Measurements from ENCODE around the gene LAD1.

The LAD1 gene

DNA sequence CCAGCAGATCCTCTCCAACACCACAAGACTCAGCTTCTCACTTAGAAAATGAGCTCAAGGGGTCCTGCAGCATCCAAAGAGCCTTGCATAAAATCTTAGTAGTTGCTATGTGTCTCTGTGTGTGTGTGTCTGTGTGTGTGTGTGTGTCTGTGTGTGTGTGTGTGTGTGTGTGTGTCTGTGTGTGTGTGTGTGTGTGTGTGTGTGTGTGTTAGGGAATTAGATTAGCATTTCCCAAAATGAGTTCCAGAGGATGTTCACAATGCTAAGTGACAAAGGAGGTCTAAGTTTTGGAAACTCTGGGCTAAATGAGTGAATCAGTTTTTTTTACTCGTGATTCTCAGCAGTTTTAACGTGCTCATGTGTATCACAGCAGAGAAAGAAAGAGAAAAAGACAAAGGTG is 52.1 kb downstream of the LAD1 start:
- Histone ChIP-seq H3K27me3 (ENCODE audit: insufficient read depth, poor library complexity, severe bottlenecking) (peaks cover 3% of the 10 kb centered on the region), H3K4me3 (replicated peaks; ENCODE audit: insufficient read depth, low read length) (no peak overlapping the region), H3K27ac (replicated peaks) (no peak overlapping the region)
- no peak for DNase-seq (ENCODE audit: low read depth in 1 of 2, low spot score in 1 of 2)
- TF ChIP-seq SPI1 (IDR thresholded peaks at IDR 0.05; ENCODE audit: borderline replicate concordance, low read depth): no peak
- TF ChIP-seq, protein P1, sequence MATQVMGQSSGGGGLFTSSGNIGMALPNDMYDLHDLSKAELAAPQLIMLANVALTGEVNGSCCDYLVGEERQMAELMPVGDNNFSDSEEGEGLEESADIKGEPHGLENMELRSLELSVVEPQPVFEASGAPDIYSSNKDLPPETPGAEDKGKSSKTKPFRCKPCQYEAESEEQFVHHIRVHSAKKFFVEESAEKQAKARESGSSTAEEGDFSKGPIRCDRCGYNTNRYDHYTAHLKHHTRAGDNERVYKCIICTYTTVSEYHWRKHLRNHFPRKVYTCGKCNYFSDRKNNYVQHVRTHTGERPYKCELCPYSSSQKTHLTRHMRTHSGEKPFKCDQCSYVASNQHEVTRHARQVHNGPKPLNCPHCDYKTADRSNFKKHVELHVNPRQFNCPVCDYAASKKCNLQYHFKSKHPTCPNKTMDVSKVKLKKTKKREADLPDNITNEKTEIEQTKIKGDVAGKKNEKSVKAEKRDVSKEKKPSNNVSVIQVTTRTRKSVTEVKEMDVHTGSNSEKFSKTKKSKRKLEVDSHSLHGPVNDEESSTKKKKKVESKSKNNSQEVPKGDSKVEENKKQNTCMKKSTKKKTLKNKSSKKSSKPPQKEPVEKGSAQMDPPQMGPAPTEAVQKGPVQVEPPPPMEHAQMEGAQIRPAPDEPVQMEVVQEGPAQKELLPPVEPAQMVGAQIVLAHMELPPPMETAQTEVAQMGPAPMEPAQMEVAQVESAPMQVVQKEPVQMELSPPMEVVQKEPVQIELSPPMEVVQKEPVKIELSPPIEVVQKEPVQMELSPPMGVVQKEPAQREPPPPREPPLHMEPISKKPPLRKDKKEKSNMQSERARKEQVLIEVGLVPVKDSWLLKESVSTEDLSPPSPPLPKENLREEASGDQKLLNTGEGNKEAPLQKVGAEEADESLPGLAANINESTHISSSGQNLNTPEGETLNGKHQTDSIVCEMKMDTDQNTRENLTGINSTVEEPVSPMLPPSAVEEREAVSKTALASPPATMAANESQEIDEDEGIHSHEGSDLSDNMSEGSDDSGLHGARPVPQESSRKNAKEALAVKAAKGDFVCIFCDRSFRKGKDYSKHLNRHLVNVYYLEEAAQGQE (IDR thresholded peaks at IDR 0.05; ENCODE audit: insufficient replicate concordance, low read depth): no peak
- TF ChIP-seq POLR2AphosphoS5 (IDR thresholded peaks at IDR 0.05; ENCODE audit: low read depth): no peak
- TF ChIP-seq GABPA (IDR thresholded peaks at IDR 0.05; ENCODE audit: low read depth): no peak
- TF ChIP-seq, protein P2, sequence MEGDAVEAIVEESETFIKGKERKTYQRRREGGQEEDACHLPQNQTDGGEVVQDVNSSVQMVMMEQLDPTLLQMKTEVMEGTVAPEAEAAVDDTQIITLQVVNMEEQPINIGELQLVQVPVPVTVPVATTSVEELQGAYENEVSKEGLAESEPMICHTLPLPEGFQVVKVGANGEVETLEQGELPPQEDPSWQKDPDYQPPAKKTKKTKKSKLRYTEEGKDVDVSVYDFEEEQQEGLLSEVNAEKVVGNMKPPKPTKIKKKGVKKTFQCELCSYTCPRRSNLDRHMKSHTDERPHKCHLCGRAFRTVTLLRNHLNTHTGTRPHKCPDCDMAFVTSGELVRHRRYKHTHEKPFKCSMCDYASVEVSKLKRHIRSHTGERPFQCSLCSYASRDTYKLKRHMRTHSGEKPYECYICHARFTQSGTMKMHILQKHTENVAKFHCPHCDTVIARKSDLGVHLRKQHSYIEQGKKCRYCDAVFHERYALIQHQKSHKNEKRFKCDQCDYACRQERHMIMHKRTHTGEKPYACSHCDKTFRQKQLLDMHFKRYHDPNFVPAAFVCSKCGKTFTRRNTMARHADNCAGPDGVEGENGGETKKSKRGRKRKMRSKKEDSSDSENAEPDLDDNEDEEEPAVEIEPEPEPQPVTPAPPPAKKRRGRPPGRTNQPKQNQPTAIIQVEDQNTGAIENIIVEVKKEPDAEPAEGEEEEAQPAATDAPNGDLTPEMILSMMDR (IDR thresholded peaks at IDR 0.05; ENCODE audit: insufficient read depth, low read length): no peak

DNA sequence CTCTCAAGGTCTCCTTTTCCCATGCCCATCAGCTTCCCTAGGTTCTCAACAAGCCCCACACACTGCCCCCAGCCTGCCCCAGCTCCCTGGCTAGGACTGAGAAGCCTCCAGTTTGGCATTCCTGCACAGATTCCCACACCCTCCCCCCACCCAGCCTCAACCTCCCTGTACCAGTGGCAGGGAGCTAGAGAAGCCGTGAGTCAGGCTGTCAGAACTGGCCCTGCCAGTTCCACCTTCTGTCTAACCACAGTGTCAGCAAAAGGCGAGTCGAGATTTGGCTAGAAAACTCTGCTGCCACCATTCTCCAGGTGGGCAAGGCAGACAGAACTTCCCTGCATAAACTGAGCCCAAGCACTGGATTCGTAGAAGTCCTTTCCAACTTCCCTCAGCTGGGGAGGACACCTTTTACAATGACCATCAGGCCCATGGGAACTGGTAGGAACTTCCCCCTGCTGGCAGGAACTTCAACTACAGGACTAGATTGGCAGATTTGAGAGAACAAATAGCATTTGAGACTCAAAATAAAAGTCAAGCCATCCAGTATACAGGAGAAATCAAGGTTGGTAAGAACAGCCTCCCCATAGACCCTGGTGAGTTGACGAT is 52.7 kb downstream of the LAD1 start:
- Histone ChIP-seq H3K27me3 (ENCODE audit: insufficient read depth, poor library complexity, severe bottlenecking) (peaks cover 3% of the 10 kb centered on the region), H3K4me3 (replicated peaks; ENCODE audit: insufficient read depth, low read length) (no peak overlapping the region), H3K27ac (replicated peaks) (no peak overlapping the region)
- DNase-seq (ENCODE audit: low read depth in 1 of 2, low spot score in 1 of 2): peak in 1 of 2 experiments; percentile 34
- TF ChIP-seq POLR2AphosphoS5 (IDR thresholded peaks at IDR 0.05; ENCODE audit: low read depth): no peak
- TF ChIP-seq, protein P2 (IDR thresholded peaks at IDR 0.05; ENCODE audit: insufficient read depth, low read length): peak; percentile 32

DNA sequence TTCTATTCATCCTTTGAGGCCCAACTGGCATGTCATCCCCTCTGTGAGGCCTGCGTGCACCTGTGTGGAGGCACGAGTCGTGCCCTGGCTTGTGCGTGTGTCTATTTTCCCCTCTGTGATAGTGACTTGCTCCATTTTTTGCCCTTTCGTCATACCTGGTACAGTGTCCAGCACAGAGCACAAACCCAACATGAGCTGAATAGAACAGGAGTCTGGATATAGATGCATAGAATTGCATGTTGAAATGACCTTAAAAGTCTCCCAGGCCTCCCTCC is 54.1 kb downstream of the LAD1 start:
- Histone ChIP-seq H3K27ac (replicated peaks) (no peak overlapping the region), H3K27me3 (ENCODE audit: insufficient read depth, poor library complexity, severe bottlenecking) (peaks cover 3% of the 10 kb centered on the region), H3K4me3 (replicated peaks; ENCODE audit: insufficient read depth, low read length) (no peak overlapping the region)
- TF ChIP-seq POLR2AphosphoS5 (IDR thresholded peaks at IDR 0.05; ENCODE audit: low read depth): no peak
- no peak for DNase-seq (ENCODE audit: low read depth in 1 of 2, low spot score in 1 of 2)

DNA sequence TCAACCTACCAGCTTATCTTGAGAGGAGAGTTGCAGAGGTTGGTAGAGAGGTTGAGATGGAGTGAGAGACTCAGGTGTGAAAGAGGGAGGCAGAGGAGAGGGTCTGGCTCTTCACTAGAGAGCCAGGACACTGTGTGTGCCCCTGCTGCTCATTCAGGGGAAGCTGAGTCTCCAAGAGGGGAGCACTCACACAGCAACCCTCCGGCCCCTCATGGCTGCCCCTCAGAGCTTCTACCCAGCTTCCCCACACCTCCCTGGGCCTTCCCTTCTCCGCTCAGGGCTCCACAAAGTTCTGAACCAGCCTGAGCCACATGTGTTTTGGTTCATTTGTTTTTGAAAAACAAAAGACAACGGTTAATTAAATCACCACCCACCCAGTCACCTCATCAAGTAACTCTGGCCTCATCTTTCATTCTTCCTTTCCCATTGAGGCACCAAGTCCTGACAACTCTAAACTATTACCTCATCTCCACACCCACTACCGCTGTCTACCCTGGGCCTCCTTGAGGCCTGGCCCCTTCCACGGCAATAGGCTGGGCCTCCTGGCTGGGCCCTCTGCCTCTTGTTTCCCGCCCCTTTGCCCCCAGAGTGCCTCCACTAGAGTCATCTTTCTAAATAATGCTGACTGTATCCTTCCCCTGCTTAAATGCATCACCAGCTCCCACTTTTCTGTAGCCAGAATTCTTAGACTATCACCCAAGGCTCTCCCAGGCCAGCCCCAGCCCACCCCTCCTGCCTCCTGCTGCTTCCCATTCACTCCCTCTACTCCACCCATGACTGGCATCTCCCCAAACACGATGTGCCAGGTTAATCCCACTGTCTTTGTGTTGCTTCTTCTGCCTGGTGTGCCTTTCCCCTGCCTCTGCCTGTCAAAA is 54.7 kb downstream of the LAD1 start:
- peaks cover 3% of the 10 kb centered on the region for H3K27me3 ChIP-seq (ENCODE audit: insufficient read depth, poor library complexity, severe bottlenecking)
- H3K27ac ChIP-seq (replicated peaks): no peak overlapping the region
- TF ChIP-seq, protein P1 (IDR thresholded peaks at IDR 0.05; ENCODE audit: insufficient replicate concordance, low read depth): no peak
- TF ChIP-seq GABPA (IDR thresholded peaks at IDR 0.05; ENCODE audit: low read depth) (no peak), POLR2AphosphoS5 (IDR thresholded peaks at IDR 0.05; ENCODE audit: low read depth) (no peak), SPI1 (IDR thresholded peaks at IDR 0.05; ENCODE audit: borderline replicate concordance, low read depth) (no peak)
- TF ChIP-seq, protein P2 (IDR thresholded peaks at IDR 0.05; ENCODE audit: insufficient read depth, low read length): no peak
- no peak for DNase-seq (ENCODE audit: low read depth in 1 of 2, low spot score in 1 of 2)
- no peak overlapping the region for H3K4me3 ChIP-seq (replicated peaks; ENCODE audit: insufficient read depth, low read length)
